Astrocyte (in vitro differentiated cells and primary cell): ENCODE data around the gene DENND4B. TPM values are rescaled to one million over a fixed set of nuclear protein-coding genes. Genes with fewer than 3 reads are reported as not detected.

ENCODE experiments used
- DNase-seq: peaks from one replicate; pipeline ENCODE4 v3.0.0-alpha.2; 2010; ENCODE audit warnings: low read depth
- FAIRE-seq: peaks from 2 replicates; lab custom pipeline; 2011; peaks lifted over from hg19 to GRCh38; lab: Jason Lieb, UNC
- H2AFZ ChIP-seq: 2 replicates; pipeline ENCODE4 v1.6.0; 2012; ENCODE audit warnings: low read depth, low read length, inconsistent platforms
- H3K27ac ChIP-seq: 2 replicates; pipeline ENCODE4 v1.5.1; 2011; ENCODE audit warnings: low read depth, low read length, inconsistent platforms
- H3K27me3 ChIP-seq: 2 replicates; pipeline ENCODE4 v1.6.0; 2011; ENCODE audit warnings: low read length, inconsistent platforms; ENCODE audit not compliant: insufficient read depth
- H3K36me3 ChIP-seq: 2 replicates; pipeline ENCODE4 v1.5.1; 2011; ENCODE audit warnings: low read length, inconsistent platforms; ENCODE audit not compliant: insufficient read depth
- H3K4me1 ChIP-seq: 2 replicates; pipeline ENCODE4 v1.5.1; 2011; ENCODE audit warnings: low read length, inconsistent platforms; ENCODE audit not compliant: insufficient read depth
- H3K4me2 ChIP-seq: 2 replicates; pipeline ENCODE4 v1.6.0; 2012; ENCODE audit warnings: low read length, inconsistent platforms
- H3K4me3 ChIP-seq: 2 replicates; pipeline ENCODE4 v1.5.1; 2011; ENCODE audit warnings: low read depth, mild to moderate bottlenecking, low read length, inconsistent platforms; ENCODE audit not compliant: insufficient read depth
- H3K79me2 ChIP-seq: 2 replicates; pipeline ENCODE4 v1.6.0; 2012; ENCODE audit warnings: mild to moderate bottlenecking, low read length, inconsistent platforms; ENCODE audit not compliant: insufficient read depth
- H3K9ac ChIP-seq: 2 replicates; pipeline ENCODE4 v1.6.0; 2012; ENCODE audit warnings: mild to moderate bottlenecking, low read length, inconsistent platforms
- H3K9me3 ChIP-seq: 2 replicates; pipeline ENCODE4 v1.5.1; 2012; ENCODE audit warnings: low read depth, mild to moderate bottlenecking, low read length, inconsistent platforms; ENCODE audit not compliant: insufficient read depth
- H4K20me1 ChIP-seq: 2 replicates; pipeline ENCODE4 v1.6.0; 2012; ENCODE audit warnings: low read length, inconsistent platforms; ENCODE audit not compliant: insufficient read depth
- H3K27ac Mint-ChIP-seq: one replicate; pipeline ENCODE4 v1.8.0; 2021; ENCODE audit warnings: mild to moderate bottlenecking, mixed read lengths; ENCODE audit not compliant: unreplicated experiment
- H3K27me3 Mint-ChIP-seq: one replicate; pipeline ENCODE4 v1.8.0; 2021; ENCODE audit warnings: low read depth, mixed read lengths; ENCODE audit not compliant: unreplicated experiment
- H3K36me3 Mint-ChIP-seq: one replicate; pipeline ENCODE4 v1.8.0; 2021; ENCODE audit warnings: low read depth, mixed read lengths; ENCODE audit not compliant: unreplicated experiment
- H3K4me1 Mint-ChIP-seq: one replicate; pipeline ENCODE4 v1.8.0; 2021; ENCODE audit warnings: low read depth, mixed read lengths; ENCODE audit not compliant: unreplicated experiment
- H3K4me3 Mint-ChIP-seq: one replicate; pipeline ENCODE4 v1.8.0; 2021; ENCODE audit warnings: mild to moderate bottlenecking, moderate library complexity, mixed read lengths; ENCODE audit not compliant: unreplicated experiment
- H3K9me3 Mint-ChIP-seq: one replicate; pipeline ENCODE4 v1.8.0; 2021; ENCODE audit warnings: mild to moderate bottlenecking, mixed read lengths; ENCODE audit not compliant: unreplicated experiment
- EZH2 ChIP-seq: IDR thresholded peaks from 2 replicates; pipeline ENCODE4 v1.6.1; 2012; ENCODE audit warnings: mild to moderate bottlenecking, low read length, inconsistent platforms; ENCODE audit not compliant: insufficient read depth
- total RNA-seq: library from RNA; stranded (reverse); gene quantifications from 2 replicates; pipeline ENCODE4 v1.2.1, GENCODE V29; 2021
- TF ChIP-seq, protein P1 (sequence below): IDR thresholded peaks from 2 replicates; pipeline ENCODE4 v1.5.1; 2011; ENCODE audit warnings: low read depth, mild to moderate bottlenecking, inconsistent platforms, low read length, moderate library complexity; ENCODE audit not compliant: insufficient read depth

DENND4B gene
- total RNA-seq, 1 donor from 2014 or later, result 31.3 TPM

DNA sequence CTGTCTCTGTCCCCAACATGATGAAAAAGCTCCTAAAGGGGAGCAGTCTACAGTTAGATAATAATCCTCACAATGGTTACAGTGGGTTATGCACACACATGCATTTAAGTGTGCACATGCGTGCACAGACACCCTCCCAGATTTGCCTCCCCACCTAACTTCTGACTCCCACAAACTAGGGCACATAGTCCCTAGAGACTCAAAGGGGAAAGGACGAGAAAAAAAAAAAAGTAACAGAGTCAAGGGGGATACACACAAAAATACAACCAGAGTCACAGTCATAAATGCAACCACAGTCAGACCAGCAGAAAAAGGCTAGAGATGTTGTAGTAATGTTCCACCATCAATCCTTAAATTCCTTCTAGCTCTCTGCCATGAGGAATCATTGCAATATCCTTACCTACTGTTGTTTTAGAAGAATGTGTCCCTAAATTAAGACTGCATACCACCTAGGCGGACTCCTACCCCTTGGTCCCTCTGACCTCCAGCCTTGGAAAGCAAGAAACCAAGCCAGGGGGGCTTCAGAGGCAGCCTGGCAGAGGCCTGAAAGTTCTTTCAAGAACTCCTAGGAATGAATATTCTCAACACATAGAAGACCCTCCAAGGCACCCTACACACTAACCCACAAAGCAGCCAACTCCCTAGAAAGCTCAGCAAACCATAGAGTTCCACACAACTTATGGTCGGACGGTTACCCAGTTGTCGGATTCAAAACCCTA is 10.6 kb upstream of the DENND4B start:
- Histone ChIP-seq H3K4me2 (peak overlapping the region; percentile 97), H3K27ac (peak overlapping the region; percentile 10), H3K4me3 (peak overlapping the region; percentile 81), H2AFZ (peak overlapping the region; percentile 76), H3K79me2 (peaks cover 68% of the 10 kb centered on the region), H3K4me1 (peaks cover 21% of the 10 kb centered on the region), H3K9me3 (no peaks in the 10 kb centered on the region), H4K20me1 (peaks cover 60% of the 10 kb centered on the region), H3K9ac (peak overlapping the region; percentile 91), H3K36me3 (peaks cover 5% of the 10 kb centered on the region), H3K27me3 (no peaks in the 10 kb centered on the region)
- no peak for FAIRE-seq
- Mint-ChIP-seq H3K9me3 (no peaks in the 10 kb centered on the region), H3K36me3 (peaks cover 12% of the 10 kb centered on the region), H3K4me3 (peak overlapping the region; percentile 99), H3K27me3 (no peaks in the 10 kb centered on the region), H3K4me1 (peaks cover 31% of the 10 kb centered on the region), H3K27ac (peak overlapping the region; percentile 94)
- DNase-seq, result no peak
- TF ChIP-seq, protein P1, sequence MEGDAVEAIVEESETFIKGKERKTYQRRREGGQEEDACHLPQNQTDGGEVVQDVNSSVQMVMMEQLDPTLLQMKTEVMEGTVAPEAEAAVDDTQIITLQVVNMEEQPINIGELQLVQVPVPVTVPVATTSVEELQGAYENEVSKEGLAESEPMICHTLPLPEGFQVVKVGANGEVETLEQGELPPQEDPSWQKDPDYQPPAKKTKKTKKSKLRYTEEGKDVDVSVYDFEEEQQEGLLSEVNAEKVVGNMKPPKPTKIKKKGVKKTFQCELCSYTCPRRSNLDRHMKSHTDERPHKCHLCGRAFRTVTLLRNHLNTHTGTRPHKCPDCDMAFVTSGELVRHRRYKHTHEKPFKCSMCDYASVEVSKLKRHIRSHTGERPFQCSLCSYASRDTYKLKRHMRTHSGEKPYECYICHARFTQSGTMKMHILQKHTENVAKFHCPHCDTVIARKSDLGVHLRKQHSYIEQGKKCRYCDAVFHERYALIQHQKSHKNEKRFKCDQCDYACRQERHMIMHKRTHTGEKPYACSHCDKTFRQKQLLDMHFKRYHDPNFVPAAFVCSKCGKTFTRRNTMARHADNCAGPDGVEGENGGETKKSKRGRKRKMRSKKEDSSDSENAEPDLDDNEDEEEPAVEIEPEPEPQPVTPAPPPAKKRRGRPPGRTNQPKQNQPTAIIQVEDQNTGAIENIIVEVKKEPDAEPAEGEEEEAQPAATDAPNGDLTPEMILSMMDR, result no peak
- no peak for TF ChIP-seq EZH2

DNA sequence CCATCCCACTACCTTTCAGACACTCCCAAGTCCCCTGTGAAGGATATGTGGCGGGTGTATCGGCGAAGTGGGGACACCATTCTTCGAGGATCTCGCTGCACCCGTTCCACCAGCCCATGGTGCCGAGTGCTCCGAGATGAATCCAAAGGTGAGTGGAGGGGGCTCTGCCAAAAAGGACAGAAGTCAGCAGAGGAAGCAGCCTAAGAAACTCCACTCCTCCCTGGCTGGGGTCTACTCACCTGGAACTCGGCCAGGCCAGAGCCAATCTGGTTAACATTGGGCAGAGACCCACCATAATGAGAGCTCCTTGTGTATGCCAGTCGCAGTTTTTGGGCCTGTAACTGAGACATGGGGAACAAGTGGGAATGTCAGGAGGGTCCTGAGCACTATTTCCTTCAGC is 8.3 kb upstream of the DENND4B start:
- no peak overlapping the region for H3K4me3 Mint-ChIP-seq
- no peaks in the 10 kb centered on the region for H3K9me3 ChIP-seq
- no peaks in the 10 kb centered on the region for H3K27me3 Mint-ChIP-seq
- H3K36me3 Mint-ChIP-seq, result peaks cover 19% of the 10 kb centered on the region
- H3K27ac ChIP-seq, result no peak overlapping the region
- H3K4me2 ChIP-seq, result no peak overlapping the region
- no peak overlapping the region for H2AFZ ChIP-seq
- H3K4me1 Mint-ChIP-seq, result peaks cover 23% of the 10 kb centered on the region
- H3K9ac ChIP-seq, result no peak overlapping the region
- H3K79me2 ChIP-seq, result peaks cover 52% of the 10 kb centered on the region
- peaks cover 13% of the 10 kb centered on the region for H3K36me3 ChIP-seq
- no peak for FAIRE-seq
- H3K4me1 ChIP-seq, result peaks cover 13% of the 10 kb centered on the region
- H3K27ac Mint-ChIP-seq, result no peak overlapping the region
- TF ChIP-seq, protein P1, result no peak
- TF ChIP-seq EZH2, result no peak
- DNase-seq, result no peak
- H3K27me3 ChIP-seq, result no peaks in the 10 kb centered on the region
- no peak overlapping the region for H3K4me3 ChIP-seq
- H4K20me1 ChIP-seq, result peaks cover 66% of the 10 kb centered on the region
- H3K9me3 Mint-ChIP-seq, result no peaks in the 10 kb centered on the region

DNA sequence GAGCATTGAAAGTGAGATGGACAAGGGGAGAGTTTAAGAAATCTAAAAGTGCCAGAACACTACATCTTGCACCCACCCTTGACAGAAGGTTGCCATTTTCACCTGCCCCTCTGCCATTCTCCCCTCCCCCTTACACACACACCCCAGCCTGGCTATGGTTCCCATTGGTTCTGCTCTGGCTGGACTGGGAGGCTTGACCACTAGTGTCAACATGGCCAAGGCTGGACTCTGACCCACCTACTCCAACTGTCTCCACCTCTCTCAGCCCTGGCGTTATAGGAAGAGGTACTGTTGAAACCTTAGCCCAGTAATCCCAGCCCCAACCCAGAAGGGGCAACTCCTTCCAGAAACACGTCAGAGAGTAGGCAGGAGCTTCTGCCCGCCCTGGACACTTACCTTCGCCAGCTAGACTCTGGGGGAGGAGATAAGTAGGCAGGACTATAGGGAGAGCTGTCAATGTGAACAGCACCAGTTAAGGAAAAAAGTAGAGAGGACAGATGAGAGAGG is 7.4 kb upstream of the DENND4B start:
- Histone ChIP-seq H3K4me2 (no peak overlapping the region), H3K79me2 (peaks cover 52% of the 10 kb centered on the region), H3K27ac (no peak overlapping the region), H3K27me3 (no peaks in the 10 kb centered on the region), H4K20me1 (peaks cover 66% of the 10 kb centered on the region), H3K9me3 (no peaks in the 10 kb centered on the region), H3K36me3 (peaks cover 13% of the 10 kb centered on the region), H2AFZ (no peak overlapping the region), H3K4me3 (no peak overlapping the region), H3K9ac (no peak overlapping the region), H3K4me1 (peaks cover 12% of the 10 kb centered on the region)
- FAIRE-seq (no peak), DNase-seq (no peak)
- Mint-ChIP-seq H3K27ac (no peak overlapping the region), H3K36me3 (peaks cover 16% of the 10 kb centered on the region), H3K4me1 (peaks cover 19% of the 10 kb centered on the region), H3K9me3 (no peaks in the 10 kb centered on the region), H3K27me3 (no peaks in the 10 kb centered on the region), H3K4me3 (peak overlapping the region; percentile 3)
- TF ChIP-seq, protein P1, result no peak
- TF ChIP-seq EZH2, result no peak
